NCI-H2196 (cell line): ENCODE data around the gene DOCK3.
"Not testable (repeated sequence)": the region's sequence is repeated elsewhere in the genome, so short reads cannot be mapped to it uniquely, and the experiment has no call there.

Experiments used
- DNase-seq: peaks from one replicate; lab custom pipeline; 2025; ENCODE audit not compliant: unreplicated experiment; lab: John Stamatoyannopoulos, UW

Gene DOCK3

DNA sequence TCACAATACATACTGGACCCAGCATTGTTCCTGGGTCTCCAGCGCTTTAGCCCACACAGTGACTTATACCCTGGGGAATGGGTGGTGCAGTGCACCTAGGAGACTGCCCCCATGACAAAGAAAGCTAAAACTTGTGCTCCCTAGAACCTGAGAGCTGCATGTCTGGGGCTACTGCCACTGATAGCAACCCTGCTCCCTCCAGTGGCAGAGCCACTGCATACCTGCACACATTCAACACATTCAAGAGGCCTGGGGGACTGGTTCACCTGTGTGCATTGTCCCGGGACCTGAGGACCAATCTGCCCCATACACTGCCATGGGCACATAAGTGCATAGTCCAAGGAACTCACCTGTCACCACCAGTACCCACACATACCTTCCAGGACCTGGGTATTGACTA is 407.6 kb downstream of the DOCK3 start:
- no peak for DNase-seq

DNA sequence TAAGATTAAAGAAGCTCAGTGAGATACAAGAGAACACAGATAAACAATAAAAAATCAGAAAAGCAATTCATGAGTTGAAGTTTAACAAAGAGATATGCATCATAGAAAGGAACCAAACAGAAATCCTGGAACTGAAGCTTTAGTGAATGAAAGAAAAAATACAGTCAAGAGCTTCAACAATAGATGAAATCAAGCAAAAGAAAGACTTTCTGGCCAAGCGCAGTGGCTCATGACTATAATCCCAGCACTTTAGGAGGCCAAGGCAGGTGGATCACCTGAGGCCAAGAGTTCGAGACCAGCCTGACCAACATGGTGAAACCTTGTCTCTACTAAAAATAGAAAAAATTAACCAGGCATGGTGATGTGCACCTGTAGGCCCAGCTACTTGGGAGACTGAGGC is 408.8 kb downstream of the DOCK3 start:
- DNase-seq = no peak

DNA sequence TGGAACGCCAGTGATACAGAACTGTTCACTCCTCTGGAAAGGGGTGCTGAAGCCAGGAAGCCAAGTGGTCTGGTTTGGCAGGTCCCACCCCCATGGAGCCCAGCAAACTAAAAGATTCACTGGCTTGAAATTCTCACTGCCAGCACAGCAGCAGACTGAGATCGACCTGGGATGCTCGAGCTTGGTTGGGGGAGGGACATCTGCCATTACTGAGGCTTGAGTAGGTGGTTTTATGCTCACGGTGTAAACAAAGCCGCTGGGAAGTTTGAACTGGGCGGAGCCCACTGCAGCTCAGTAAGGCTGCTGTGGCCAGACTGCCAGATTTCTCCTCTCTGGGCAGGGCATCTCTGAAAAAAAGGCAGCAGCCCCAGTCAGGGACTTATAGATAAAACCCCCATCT is 417.4 kb downstream of the DOCK3 start:
- not testable (repeated sequence) for DNase-seq

DNA sequence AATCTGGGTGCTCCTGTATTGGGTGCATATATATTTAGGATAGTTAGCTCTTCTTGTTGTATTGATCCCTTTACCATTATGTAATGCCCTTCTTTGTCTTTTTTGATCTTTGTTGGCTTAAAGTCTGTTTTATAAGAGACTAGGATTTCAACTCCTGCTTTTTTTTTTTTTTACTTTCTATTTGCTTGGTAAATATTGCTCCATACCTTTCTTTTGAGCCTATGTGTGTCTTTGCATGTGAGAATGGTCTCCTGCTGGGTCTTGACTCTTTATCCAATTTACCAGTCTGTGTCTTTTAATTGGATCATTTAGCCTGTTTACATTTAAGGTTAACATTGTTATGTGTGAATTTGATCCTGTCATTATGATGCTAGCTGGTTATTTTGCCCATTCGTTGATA is 420.1 kb downstream of the DOCK3 start:
- DNase-seq = not testable (repeated sequence)

DNA sequence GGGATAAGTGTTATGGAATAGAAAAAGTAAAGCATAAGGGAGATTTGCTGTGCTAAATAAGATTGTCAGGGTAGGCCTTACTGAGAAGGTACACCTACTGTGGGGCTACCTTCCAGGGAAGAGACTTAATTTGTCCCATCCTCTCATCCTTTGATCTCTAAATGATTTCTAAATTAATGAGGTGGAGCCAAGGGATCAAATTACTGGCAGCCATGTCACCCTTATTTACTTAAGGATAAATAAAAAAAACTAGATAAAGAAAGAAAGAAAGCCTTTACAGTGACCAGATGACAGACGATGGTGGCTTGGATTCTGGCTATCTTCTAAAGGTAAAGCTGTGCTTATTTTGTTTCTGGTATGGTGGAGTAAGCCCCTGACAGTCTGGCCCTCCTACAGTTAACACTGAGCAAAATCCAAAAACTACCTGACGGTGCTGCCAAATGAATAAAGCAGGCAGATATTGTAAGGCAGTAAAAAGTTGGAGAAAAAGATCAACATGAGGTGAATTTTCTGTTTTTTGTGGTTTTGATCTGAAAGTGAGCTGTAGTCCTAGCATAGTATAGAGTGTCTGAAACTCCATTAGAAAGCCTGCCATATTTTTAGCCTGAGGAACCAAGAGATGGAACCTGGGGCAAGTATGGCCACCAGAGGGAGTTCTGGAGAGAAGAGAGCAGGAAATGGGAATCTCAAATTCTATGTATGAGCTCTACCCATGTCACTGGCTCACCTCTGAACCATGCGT is 425.2 kb downstream of the DOCK3 start:
- DNase-seq = peak; percentile 23

DNA sequence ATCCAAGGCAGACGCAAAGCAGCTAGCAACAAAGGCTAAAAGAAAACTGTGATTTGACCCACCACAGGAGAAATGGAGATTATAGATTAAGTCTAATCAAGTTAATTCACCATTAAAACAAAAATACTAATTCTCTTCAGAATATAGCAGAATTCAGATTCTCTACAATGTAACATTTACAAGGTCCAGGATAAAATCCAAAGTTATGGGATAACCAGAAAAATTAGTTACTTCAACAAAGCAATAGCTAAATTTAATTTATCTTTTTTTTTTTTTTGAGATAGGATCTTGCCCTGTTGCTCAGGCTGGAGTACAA is 425.8 kb downstream of the DOCK3 start:
- no peak for DNase-seq

DNA sequence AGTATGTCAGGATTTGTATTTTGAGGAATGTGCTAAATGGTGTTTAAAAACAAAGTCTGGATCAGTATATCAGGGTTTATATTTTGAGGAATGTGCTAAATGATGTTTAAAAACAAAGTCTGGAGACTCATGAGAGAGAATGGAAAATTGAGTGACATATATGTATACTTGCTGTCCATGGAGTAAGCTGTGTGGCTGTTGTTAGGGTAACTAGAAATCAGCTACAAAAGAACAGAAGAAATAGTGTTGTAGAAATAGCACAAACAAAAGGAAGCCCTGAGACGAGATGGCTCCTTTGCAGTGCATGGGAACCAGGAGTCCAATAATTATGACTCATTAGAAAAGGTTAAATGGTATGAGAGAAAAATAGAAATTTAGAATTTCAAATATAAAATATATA is 427.7 kb downstream of the DOCK3 start:
- DNase-seq = no peak

DNA sequence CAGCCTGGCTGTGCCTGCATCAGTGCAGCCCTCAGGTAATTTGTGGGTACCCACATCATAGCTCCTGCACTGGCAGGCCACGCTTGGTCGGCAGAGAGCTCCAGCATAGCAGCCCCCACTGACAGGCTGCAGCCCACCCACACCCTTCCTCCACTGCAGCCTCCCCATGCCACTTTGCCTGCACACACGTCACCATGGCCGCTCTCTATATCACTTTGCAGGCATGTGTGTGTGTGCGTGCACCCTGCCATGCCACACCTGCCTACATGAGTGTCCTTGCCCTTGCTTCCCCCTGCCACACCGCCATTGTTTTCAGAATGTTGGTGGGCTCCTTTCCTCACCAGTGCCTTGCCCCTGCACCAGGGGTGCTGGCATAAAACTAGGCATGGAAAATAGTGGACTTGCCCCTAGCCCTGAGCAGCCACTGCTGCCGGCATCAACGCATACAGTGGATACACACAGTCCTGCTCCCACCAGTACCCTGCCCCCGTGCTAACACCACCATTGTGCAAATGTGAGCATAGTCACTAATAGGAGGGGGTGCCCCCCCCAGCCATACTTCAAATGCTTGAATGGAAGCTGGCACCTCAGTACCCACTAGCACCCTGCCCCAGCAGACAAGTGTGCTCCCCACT is 431.6 kb downstream of the DOCK3 start:
- DNase-seq = no peak

DNA sequence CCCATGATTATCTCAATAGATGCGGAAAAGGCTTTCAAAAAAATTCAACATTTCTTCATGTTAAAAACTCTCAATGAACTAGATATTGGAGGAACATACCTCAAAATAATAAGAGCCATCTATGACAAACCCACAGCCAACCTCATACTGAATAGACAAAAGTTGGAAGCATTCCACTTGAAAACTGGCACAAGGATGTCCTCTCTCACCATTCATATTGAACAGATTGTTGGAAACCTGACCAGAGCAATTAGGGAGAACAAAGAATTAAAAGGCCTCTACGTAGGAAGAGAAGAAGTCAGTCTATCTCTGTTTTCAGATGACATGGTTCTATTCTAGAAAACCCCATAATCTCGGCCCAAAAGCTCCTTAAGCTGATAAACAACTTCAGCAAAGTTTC is 435.9 kb downstream of the DOCK3 start:
- DNase-seq = no peak

DNA sequence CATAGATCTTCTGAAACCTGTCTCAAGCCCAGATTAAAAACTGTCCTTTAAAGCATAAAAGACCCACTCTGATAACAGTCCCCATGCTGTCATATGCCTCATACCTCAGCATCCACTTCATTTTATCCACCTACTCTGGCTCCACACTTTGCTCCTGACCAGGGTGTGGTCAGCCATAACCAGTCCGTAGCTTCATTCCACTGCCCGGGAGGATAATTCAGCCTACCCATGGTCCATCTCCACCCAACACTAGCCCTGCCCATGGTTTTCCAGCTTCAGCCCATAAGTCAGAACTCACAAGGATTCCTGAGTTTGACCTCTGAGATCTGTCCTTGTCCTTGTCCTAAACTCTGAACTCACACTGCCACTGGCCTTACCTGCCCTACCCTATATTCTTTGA is 448.2 kb downstream of the DOCK3 start:
- DNase-seq = no peak

DNA sequence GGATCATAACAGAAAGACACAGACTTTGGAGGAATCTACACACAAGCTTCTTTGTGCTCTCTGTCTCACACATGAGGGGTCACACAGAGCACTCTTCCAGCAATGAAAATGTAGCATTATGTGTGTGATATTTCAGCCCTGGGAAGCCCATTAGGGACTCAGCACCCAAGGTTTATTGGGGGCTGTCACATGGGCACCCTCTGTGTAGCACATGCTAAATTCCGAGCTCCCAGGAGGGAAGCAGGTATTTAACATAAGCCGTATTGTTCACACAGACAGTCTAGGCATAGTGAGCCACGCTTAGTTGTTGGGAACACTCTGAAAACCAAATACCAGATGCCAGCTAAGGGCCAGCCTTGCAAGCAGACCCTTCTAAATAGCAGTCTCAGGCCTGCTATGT is 448.8 kb downstream of the DOCK3 start:
- DNase-seq = no peak

DNA sequence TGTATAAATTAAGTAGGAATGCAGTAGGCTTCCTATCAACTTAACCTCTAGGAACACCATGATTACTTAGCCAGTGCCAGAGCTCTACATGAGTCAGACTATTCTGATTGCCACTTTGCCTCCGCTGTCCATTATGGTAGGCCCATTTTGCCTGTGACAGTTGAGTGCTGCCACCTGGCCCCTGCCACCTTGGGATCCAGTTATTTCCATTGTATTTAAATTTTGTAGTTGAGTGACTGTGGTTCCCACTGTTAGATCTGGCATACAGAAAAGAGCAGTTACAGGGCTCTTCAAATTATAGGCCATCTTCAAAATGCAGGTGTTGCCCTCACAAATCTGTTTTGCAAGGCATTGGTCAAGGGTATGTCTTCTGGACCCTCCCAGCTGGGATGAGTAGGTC is 456.9 kb downstream of the DOCK3 start:
- not testable (repeated sequence) for DNase-seq

DNA sequence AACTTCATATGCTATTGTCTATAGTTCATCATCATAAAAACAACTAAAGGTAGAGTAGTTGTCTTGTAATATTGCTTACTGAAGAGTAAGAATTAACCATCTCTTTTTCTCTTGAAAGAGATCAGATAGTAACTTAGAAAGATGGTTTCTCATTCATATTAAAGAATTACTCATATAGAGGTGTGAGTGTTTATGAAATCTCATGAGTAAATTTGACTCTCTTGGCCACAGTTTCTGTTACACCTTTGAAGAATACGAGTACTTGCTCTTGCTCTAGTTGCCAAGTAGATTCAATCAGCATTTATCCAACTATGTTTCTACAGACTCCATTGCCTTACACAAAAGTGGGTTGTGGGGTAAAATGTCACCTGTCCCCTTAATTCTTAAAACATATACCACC is 463.0 kb downstream of the DOCK3 start:
- DNase-seq = no peak

DNA sequence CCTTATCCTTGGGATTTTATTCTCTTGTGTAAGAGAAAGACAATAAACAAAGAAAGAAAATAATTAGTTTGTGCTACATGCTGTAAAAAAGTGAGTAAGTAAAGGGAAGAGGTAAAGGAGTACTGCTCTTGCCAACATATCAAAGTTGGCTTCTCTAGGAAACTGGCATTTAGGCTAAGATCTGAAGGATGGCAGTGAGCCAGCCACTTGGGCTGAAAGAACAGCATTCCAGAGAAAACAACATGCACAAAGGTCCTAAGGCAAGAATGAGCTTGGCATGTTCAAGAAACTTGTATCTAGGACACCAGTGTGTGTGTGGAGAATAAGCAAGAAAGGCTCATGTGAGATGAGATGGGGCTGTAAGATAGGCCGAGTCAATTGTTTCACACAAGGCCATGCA is 464.9 kb downstream of the DOCK3 start:
- DNase-seq = no peak

DNA sequence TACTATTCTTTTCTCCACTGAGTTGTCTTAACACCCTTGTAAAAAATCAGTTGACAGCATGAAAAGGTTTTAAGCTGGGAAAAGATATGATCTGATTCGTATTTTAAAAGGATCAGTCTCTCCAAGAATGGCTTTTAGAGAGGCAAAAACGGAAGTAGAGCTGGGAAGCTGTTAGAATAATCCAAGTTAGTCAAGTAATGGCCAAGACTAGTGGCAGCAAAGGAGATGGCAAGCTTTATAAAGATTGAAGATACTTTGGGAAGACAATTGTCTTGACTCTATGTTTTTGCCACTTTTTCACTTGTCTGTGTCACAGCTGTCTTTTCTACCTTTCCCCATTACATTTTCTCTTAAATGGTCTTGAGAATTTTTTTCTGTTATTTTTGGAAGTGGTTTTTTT is 466.8 kb downstream of the DOCK3 start:
- no peak for DNase-seq

DNA sequence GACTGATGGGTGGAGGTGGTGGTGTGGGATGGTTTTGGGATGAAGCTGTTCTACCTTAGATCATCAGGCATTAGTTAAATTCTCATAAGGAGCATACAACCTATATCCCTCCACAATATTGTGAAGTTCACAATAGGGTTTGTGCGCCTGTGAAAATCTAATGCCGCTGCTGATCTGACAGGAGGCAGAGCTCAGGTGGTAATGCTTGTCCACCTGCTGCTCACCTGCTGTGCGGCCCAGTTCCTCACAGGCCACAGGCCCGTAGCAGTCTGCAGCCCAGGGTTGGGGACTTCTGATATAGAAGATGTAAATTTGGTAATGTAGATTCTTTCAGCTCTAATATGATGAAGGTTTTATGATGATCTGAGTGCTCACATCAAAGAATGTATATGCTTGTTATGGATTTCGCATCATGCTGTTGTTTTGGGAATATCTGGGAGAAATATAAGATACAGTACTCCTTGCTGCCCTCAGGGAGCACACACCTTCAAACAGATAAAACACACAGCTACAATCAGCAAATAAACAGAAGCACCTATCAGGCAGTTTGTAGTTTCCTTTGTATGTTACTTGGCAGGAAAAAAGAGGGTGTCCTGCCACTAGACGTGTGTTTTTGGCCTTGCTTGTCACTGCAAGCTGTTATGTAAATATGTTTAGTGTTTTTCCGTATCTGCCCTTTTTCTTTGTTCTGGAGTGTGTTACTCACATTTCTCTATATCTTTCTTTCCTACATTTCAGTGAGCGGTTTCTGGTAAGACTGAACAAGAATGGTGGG is 471.3 kb downstream of the DOCK3 start:
- no peak for DNase-seq

DNA sequence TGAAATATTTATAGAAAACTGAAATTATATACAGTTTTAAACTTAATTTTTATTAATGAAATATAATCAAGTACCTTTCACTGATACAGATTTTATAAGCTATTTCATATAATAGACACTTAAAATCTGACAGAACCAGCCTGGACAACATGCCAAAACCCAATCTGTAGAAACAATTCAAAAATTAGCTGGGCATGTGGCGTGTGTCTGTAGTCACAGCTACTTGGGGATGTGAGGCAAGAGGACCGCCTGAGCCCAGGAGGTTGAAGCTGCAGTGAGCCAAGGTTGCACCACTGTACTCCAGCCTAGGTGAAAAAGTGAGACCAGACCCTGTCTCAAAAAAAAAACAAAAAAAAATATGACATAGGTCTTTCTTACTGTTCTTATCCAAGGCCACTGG is 472.1 kb downstream of the DOCK3 start:
- no peak for DNase-seq

DNA sequence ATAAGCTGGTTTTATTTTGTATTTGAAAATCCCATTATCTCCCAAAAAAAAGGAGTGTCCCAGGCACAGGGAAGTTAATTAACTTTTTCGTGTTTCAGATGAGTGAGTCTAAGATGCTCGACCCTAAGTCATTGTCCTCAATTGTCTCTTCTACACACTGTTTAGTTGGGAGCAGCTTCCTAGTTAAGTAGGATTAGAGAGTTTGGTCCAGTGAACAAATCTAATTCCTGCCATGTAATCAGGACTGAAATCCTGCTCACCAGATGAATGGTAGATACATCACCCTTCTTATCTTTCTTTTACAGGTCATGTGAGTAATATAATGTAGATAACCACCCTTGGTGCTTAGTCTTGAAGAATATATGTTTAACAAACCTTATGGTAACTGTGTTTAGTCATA is 481.4 kb downstream of the DOCK3 start:
- no peak for DNase-seq

DNA sequence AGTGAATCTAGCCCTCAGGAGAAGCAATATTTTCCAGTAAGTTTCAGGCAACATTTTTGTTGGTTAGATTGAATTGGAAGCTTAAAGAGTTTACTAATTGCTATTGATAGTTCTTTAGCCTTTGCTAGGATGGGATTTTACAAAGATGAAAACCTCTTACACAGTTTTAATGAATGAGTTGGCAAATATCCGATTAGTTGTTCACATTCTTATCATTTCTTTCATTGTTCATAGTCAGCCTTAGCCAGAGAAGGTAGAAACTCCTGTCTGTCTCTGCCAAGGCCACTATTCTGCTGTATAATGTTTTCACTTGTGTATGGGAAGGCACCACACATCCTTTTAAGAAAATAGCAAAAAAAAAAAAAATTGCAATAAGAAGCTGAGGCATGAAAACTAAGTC is 488.3 kb downstream of the DOCK3 start:
- no peak for DNase-seq

DNA sequence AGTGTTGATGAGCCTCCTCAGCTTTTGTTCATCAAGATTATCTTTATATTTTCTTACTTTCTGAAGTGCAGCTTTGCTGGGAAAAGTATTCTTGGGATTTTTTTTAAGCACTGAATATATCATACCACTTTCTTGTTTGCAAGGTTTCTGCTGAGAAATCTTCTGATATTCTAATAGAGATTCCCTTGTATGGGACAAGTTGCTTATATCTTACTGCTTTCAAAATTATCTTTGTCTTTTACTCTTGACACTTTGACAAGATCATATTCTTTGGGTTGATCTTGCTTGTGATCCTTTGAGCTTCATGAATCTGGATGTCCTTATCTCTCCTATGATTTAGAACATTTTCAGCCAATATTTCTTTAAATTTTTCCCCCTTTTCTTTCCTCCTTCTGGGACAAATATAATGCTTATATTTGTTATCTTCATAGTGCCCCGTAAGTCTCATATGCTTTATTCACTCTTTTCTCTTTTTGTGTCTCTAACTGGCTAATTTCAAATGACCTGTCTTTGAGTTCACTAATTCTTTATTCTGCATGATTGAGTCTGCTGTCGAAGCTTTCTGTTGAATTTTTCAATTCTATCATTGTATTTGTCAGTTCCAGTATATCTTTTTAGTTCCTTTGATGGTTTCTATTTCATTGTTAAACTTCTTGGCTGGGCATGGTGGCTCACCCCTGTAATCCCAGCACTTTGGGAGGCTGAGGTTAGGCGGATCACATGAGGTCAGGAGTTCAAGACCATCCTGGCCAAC is 499.0 kb downstream of the DOCK3 start:
- DNase-seq = no peak

DNA sequence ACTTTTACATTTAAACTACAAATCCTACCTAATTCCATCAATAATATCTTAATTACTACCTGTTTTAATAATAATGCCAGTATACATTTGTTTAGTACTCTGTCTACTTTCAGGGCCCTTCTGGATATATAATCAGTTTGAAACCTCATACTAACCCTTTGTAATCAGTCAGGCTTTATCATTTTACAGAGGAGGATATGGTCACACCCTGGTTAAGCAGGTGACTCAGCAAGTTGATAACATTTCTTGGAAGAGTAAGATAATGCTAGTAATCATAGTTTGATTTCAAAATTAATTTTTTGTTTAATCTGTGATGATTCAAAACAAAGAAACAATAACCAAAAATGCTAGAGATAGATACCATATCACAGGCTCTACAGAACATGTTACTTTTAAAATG is 502.2 kb downstream of the DOCK3 start:
- no peak for DNase-seq

DNA sequence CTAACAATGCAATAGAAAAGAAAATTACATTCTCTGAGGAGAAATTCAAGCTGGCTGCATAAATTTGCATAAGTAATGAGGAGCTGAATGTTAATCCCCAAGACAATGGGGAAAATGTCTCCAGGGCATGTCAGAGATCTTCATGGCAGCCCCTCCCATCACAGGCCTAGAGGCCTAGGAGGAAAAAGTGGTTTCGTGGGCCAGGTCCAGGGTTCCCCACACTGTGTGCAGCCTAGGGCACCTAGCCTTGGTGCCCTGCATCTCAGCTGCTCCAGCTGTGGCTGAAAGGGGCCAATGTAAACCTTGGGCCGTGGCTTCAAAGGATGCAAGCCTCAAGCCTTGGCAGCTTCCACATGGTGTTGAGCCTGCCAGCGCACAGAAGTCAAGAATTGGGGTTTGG is 511.7 kb downstream of the DOCK3 start:
- not testable (repeated sequence) for DNase-seq
